ENCODE measurements around the gene GCDH.
A peak's percentile ranks its signal among the peaks of the same experiment; 100 is the strongest.

GRCh38 chr19:12932392-12933286, 41.7 kb downstream of the GCDH start:
- TF ChIP-seq POLR2A (IDR thresholded peaks at IDR 0.05; ENCODE audit: low read depth, low read length): no peak
- no peak for TF ChIP-seq TAF1 (IDR thresholded peaks at IDR 0.05; ENCODE audit: low read depth, low read length)
- no peak for TF ChIP-seq POLR2AphosphoS5 (IDR thresholded peaks at IDR 0.05; ENCODE audit: low read depth, low read length)
- TF ChIP-seq SPI1 (IDR thresholded peaks at IDR 0.05; ENCODE audit: low read depth, low read length): no peak
- TF ChIP-seq POU2F2 (IDR thresholded peaks at IDR 0.05; ENCODE audit: low read depth, low read length): 0 out of 2 replicates have a peak, but pooled peaks have one; percentile 19

All from GM12891 (cell line).